Measurements from ENCODE around the gene S100A4. TPM values are rescaled to one million over a fixed set of nuclear protein-coding genes. Genes with fewer than 3 reads are reported as not detected.

The S100A4 gene
- total RNA-seq, 1 donor from 2014 or later: 114 TPM

- intact Hi-C loops (cut with micrococcal nuclease): no loop called here
- DNase-seq (peak; percentile 1), ATAC-seq (no peak)
Observed at GRCh38 chr1:153550398-153550758, 4.8 kb upstream of the S100A4 start.

GRCh38 chr1:153549741-153550397 is 4.3 kb upstream of the S100A4 start:
- ATAC-seq: no peak
- intact Hi-C loops (cut with micrococcal nuclease): no loop called here
- no peak for DNase-seq

GRCh38 chr1:153548722-153549688 is 3.4 kb upstream of the S100A4 start, which contains the start of gene S100A3:
TSS of gene S100A3 (minus strand) at chr1:153549258. CDS start at chr1:153548485, 773 bp downstream.
- intact Hi-C loops (cut with micrococcal nuclease): no loop called here
- peak; percentile 63 for DNase-seq
- ATAC-seq: peak; percentile 51

- intact Hi-C loops (cut with micrococcal nuclease): no loop called here
- no peak for ATAC-seq
- peak; percentile 20 for DNase-seq
Observed at GRCh38 chr1:153547560-153548551, 2.2 kb upstream of the S100A4 start.

- ATAC-seq: no peak
- DNase-seq: no peak
- intact Hi-C loops (cut with micrococcal nuclease): no loop called here
Observed at GRCh38 chr1:153546796-153547559, 1.4 kb upstream of the S100A4 start.

- intact Hi-C loops (cut with micrococcal nuclease): no loop called here
- ATAC-seq: no peak
- DNase-seq: no peak
Observed at GRCh38 chr1:153546371-153546770, 765 bp upstream of the S100A4 start.

GRCh38 chr1:153544453-153545066 is 1.0 kb downstream of the S100A4 start:
- intact Hi-C loops (cut with micrococcal nuclease): no loop called here
- ATAC-seq (no peak), DNase-seq (no peak)

- DNase-seq (no peak), ATAC-seq (no peak)
- intact Hi-C loops (cut with micrococcal nuclease): no loop called here
Observed at GRCh38 chr1:153543736-153544135, 1.9 kb downstream of the S100A4 start.

- intact Hi-C loops (cut with micrococcal nuclease): no loop called here
- ATAC-seq: no peak
- DNase-seq: no peak
Observed at GRCh38 chr1:153542956-153543711, 2.5 kb downstream of the S100A4 start.

- intact Hi-C loops (cut with micrococcal nuclease): no loop called here
- no peak for ATAC-seq
- DNase-seq: no peak
Observed at GRCh38 chr1:153541641-153542590, 3.7 kb downstream of the S100A4 start.

GRCh38 chr1:153540394-153541361 is 4.9 kb downstream of the S100A4 start, which contains the start of gene S100A5:
TSS of gene S100A5 (minus strand) at chr1:153540934. CDS start at chr1:153540191, 743 bp downstream.
- no peak for ATAC-seq
- intact Hi-C loops (cut with micrococcal nuclease): no loop called here
- no peak for DNase-seq

- intact Hi-C loops (cut with micrococcal nuclease): no loop called here
- no peak for ATAC-seq
- DNase-seq: no peak
Observed at GRCh38 chr1:153539395-153540093, 6.1 kb downstream of the S100A4 start.

- DNase-seq (no peak), ATAC-seq (no peak)
- intact Hi-C loops (cut with micrococcal nuclease): no loop called here
Observed at GRCh38 chr1:153538315-153538821, 7.2 kb downstream of the S100A4 start.

GRCh38 chr1:153537376-153537730 is 8.3 kb downstream of the S100A4 start:
- intact Hi-C loops (cut with micrococcal nuclease): no loop called here
- ATAC-seq: no peak
- no peak for DNase-seq
